Vagina (tissue), 2 donors: ENCODE results near the gene BST1. TPM values are rescaled to one million over a fixed set of nuclear protein-coding genes. Genes with fewer than 3 reads are reported as not detected.

Experiments used
- DNase-seq, 2 donors: peaks; one replicate each; pipeline ENCODE4 v3.0.0-alpha.2; 2017; ENCODE audit errors: extremely low spot score in 2 of 2
- H3K27ac ChIP-seq: fragments of 200-600 bp; sonication (generic); one replicate; pipeline ENCODE4 v1.5.1; 2019
- H3K27me3 ChIP-seq: fragments of 200-600 bp; sonication (generic); one replicate; pipeline ENCODE4 v1.5.1; 2019
- H3K36me3 ChIP-seq, 2 donors: fragments of 200-600 bp; sonication (generic); one replicate each; pipeline ENCODE4 v1.5.1; 2017 to 2019
- H3K4me1 ChIP-seq: fragments of 200-600 bp; sonication (generic); one replicate; pipeline ENCODE4 v1.5.1; 2019
- H3K4me3 ChIP-seq, 2 donors: fragments of 200-600 bp; sonication (generic); 1 replicate in 1 of 2; 2 replicates in 1 of 2; pipeline ENCODE4 v1.5.1; 2016 to 2019
- H3K9me3 ChIP-seq: fragments of 200-600 bp; sonication (generic); one replicate; pipeline ENCODE4 v1.5.1; 2019
- CTCF ChIP-seq, 3 experiments: fragments of 450-650 bp in 2 of 3; fragments of 200-600 bp in 1 of 3; sonication (generic) in 1 of 3; IDR thresholded peaks; one replicate each; pipeline ENCODE4 v1.5.1; 2017 to 2019; ENCODE audit warnings: antibody characterized with exemption in 3 of 3, mild to moderate bottlenecking in 2 of 3, moderate library complexity in 2 of 3
- POLR2A ChIP-seq, 2 donors: fragments of 450-650 bp; IDR thresholded peaks; one replicate each; pipeline ENCODE4 v1.6.1; 2017; ENCODE audit warnings: antibody characterized with exemption in 2 of 2, mild to moderate bottlenecking in 2 of 2, moderate library complexity in 2 of 2
- POLR2AphosphoS5 ChIP-seq, 2 donors: sonication (generic); formaldehyde crosslinking; IDR thresholded peaks; one replicate each; pipeline ENCODE4 v1.9.0; 2017; ENCODE audit warnings: antibody characterized with exemption in 2 of 2, mild to moderate bottlenecking in 2 of 2, low read depth in 1 of 2; ENCODE audit not compliant: insufficient read depth in 1 of 2
- intact Hi-C: fragments of 100-400 bp; cut with DNase I; formaldehyde crosslinking; loops from one replicate; pipeline ENCODE4 v1.15.1; 2023
- total RNA-seq: library from RNA; depleted of rRNA; stranded (reverse); fragments of >200 nt; gene quantifications from one replicate; pipeline ENCODE4 v1.2.3, GENCODE V29; 2016

The BST1 gene
- total RNA-seq, 1 donor from 2014 or later, result 5.2 TPM

- Histone ChIP-seq H3K36me3 (no peaks in the 10 kb centered on the region), H3K9me3 (no peaks in the 10 kb centered on the region), H3K4me3 (no peak overlapping the region), H3K4me1 (no peaks in the 10 kb centered on the region), H3K27ac (no peak overlapping the region), H3K27me3 (no peaks in the 10 kb centered on the region)
- TF ChIP-seq POLR2A (IDR thresholded peaks at IDR 0.05) (no peak), CTCF (IDR thresholded peaks at IDR 0.05) (no peak), POLR2AphosphoS5 (IDR thresholded peaks at IDR 0.05; ENCODE audit: insufficient read depth in 1 of 2, low read depth in 1 of 2) (no peak)
- DNase-seq, result no peak
- intact Hi-C loops, result no loop called here
Measured at GRCh38 chr4:15670576-15670975, 32.3 kb upstream of the BST1 start.

GRCh38 chr4:15672101-15672500 lies 30.8 kb upstream of the BST1 start:
- H3K36me3 ChIP-seq, result no peaks in the 10 kb centered on the region
- no peak overlapping the region for H3K27ac ChIP-seq
- no peaks in the 10 kb centered on the region for H3K27me3 ChIP-seq
- intact Hi-C loops, result no loop called here
- TF ChIP-seq POLR2AphosphoS5 (IDR thresholded peaks at IDR 0.05; ENCODE audit: insufficient read depth in 1 of 2, low read depth in 1 of 2) (no peak), CTCF (IDR thresholded peaks at IDR 0.05) (no peak), POLR2A (IDR thresholded peaks at IDR 0.05) (no peak)
- no peak overlapping the region for H3K4me3 ChIP-seq
- H3K9me3 ChIP-seq, result no peaks in the 10 kb centered on the region
- no peak for DNase-seq
- no peaks in the 10 kb centered on the region for H3K4me1 ChIP-seq

GRCh38 chr4:15673337-15673736 lies 29.5 kb upstream of the BST1 start:
- Histone ChIP-seq H3K9me3 (no peaks in the 10 kb centered on the region), H3K27ac (no peak overlapping the region), H3K4me3 (no peak overlapping the region), H3K4me1 (no peaks in the 10 kb centered on the region), H3K27me3 (no peaks in the 10 kb centered on the region), H3K36me3 (no peaks in the 10 kb centered on the region)
- no peak for DNase-seq
- intact Hi-C loops, result no loop called here
- TF ChIP-seq CTCF (IDR thresholded peaks at IDR 0.05) (no peak), POLR2AphosphoS5 (IDR thresholded peaks at IDR 0.05; ENCODE audit: insufficient read depth in 1 of 2, low read depth in 1 of 2) (no peak), POLR2A (IDR thresholded peaks at IDR 0.05) (no peak)

- H3K27ac ChIP-seq, result no peak overlapping the region
- no peak for DNase-seq
- H3K4me3 ChIP-seq, result no peak overlapping the region
- H3K4me1 ChIP-seq, result no peaks in the 10 kb centered on the region
- no peaks in the 10 kb centered on the region for H3K36me3 ChIP-seq
- no peaks in the 10 kb centered on the region for H3K9me3 ChIP-seq
- H3K27me3 ChIP-seq, result no peaks in the 10 kb centered on the region
- TF ChIP-seq CTCF (IDR thresholded peaks at IDR 0.05) (no peak), POLR2AphosphoS5 (IDR thresholded peaks at IDR 0.05; ENCODE audit: insufficient read depth in 1 of 2, low read depth in 1 of 2) (no peak), POLR2A (IDR thresholded peaks at IDR 0.05) (no peak)
- intact Hi-C loops, result no loop called here
Measured at GRCh38 chr4:15674046-15674445, 28.8 kb upstream of the BST1 start.

GRCh38 chr4:15674926-15675325 lies 27.9 kb upstream of the BST1 start:
- intact Hi-C loops, result no loop called here
- H3K4me3 ChIP-seq, result no peak overlapping the region
- TF ChIP-seq POLR2A (IDR thresholded peaks at IDR 0.05), result no peak
- no peak for TF ChIP-seq CTCF (IDR thresholded peaks at IDR 0.05)
- TF ChIP-seq POLR2AphosphoS5 (IDR thresholded peaks at IDR 0.05; ENCODE audit: insufficient read depth in 1 of 2, low read depth in 1 of 2), result no peak

More at GRCh38 chr4:15674926-15675325, 27.9 kb upstream of the BST1 start:
- no peaks in the 10 kb centered on the region for H3K9me3 ChIP-seq
- H3K27ac ChIP-seq, result no peak overlapping the region
- no peaks in the 10 kb centered on the region for H3K4me1 ChIP-seq
- DNase-seq, result no peak
- no peaks in the 10 kb centered on the region for H3K27me3 ChIP-seq
- no peaks in the 10 kb centered on the region for H3K36me3 ChIP-seq
